Astrocyte of the hippocampus (primary cell): Measurements from ENCODE around the gene RIMS1.

ENCODE experiments used
- DNase-seq: peaks from one replicate; pipeline ENCODE4 v3.0.0; 2011; ENCODE audit warnings: low read depth, low spot score

Gene RIMS1

GRCh38 chr6:72414657-72415056 lies 528.3 kb downstream of the RIMS1 start:
- no peak for DNase-seq

- DNase-seq, result no peak
These were observed 530.6 kb downstream of the RIMS1 start for GRCh38 chr6:72416744-72417465.

- DNase-seq, result no peak
These were observed 531.4 kb downstream of the RIMS1 start for GRCh38 chr6:72417759-72418158.

GRCh38 chr6:72418495-72418894 lies 532.1 kb downstream of the RIMS1 start:
- DNase-seq, result peak; percentile 70

GRCh38 chr6:72419966-72420365 lies 533.6 kb downstream of the RIMS1 start:
- DNase-seq, result no peak

GRCh38 chr6:72420409-72420808 lies 534.1 kb downstream of the RIMS1 start:
- no peak for DNase-seq

- DNase-seq, result no peak
These were observed 535.0 kb downstream of the RIMS1 start for GRCh38 chr6:72421387-72421786.

- peak; percentile 33 for DNase-seq
These were observed 535.8 kb downstream of the RIMS1 start for GRCh38 chr6:72422171-72422570.

GRCh38 chr6:72424476-72424875 lies 538.1 kb downstream of the RIMS1 start:
- no peak for DNase-seq

- DNase-seq, result peak; percentile 69
These were observed 538.8 kb downstream of the RIMS1 start for GRCh38 chr6:72425003-72425681.

- DNase-seq, result no peak
These were observed 554.3 kb downstream of the RIMS1 start for GRCh38 chr6:72440611-72441010.

GRCh38 chr6:72446430-72446829 lies 560.1 kb downstream of the RIMS1 start:
- DNase-seq, result peak; percentile 35
